Measurements from ENCODE around the gene VPS26A.

Gene VPS26A

DNA sequence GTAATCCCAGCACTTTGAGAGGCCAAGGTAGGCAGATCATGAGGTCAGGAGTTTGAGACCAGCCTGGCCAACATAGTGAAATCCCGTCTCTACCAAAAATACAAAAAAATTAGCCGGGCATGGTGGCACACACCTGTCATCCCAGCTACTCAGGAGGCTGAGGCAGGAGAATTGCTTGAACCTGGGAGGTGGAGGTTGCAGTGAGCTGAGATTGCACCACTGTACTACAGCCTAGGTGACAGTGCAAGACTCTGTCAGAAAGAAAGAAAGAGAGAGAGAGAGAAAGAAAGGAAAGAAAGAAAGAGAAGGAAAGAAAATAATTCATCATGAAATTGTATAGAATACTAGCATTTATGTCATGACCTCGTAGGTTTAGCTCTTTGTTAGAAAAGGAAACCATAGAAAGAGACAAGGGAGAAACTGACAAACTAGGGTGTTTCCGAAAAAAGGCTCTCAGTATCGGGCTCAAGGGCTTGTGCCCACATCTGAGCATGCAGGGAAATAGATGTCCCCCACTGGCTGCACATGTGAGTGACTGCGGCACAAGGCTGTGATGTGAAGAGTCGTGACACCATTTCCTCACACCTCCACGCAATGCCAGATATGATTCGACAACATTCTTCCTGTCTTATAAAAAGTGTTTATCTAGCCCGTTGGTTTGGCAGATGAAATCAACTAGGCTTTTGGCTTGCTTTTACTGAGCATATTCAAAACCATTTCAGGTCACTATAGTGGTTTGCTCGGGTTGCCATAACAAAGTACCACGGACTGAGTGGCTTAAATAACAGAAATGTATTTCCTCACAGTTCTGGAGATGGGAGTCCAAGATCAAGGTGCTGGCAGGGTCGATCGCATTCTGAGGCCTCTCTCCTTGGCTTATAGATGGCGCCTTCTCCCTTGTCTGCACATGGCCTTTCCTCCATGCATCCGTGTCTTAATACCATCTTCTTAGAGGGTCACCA, 34.1 kb upstream of the VPS26A start:
- H3K4me1 ChIP-seq (ENCODE audit: control insufficient read depth, insufficient read depth, low read length): no peaks in the 10 kb centered on the region
- H3K9me3 ChIP-seq (ENCODE audit: control insufficient read depth, low read length): no peaks in the 10 kb centered on the region
- WGBS, 2 experiments: 83 to 84% methylated on average over 16 of the region's 16 CpGs
- H3K27ac ChIP-seq (ENCODE audit: insufficient read depth, low read depth, low read length, poor library complexity, severe bottlenecking): no peak overlapping the region
- no peaks in the 10 kb centered on the region for H3K36me3 ChIP-seq (ENCODE audit: control insufficient read depth, insufficient read depth, low read length)
- H3K27me3 ChIP-seq (ENCODE audit: control insufficient read depth, insufficient read depth, low read length, poor library complexity, severe bottlenecking): no peaks in the 10 kb centered on the region
- no peak overlapping the region for H3K4me3 ChIP-seq (ENCODE audit: insufficient read depth, low read depth, low read length)

DNA sequence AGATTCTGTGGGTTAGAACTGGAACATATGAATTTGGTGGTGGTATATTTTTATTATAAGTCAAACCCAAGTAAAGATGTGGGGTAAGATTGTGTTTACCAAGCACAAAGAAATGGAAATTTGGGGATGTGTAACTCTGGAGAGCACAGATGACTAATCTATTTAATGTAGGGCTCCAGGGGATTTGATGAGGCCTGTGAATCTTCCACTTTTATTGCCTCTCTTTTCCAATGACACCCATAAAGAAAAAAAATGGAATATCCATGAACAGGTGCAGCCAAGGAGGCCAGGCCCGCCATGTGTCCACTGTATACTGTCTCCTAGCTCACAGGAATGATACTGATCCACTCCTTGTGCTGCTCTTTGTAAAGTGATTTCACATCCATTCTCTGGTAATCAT, 33.3 kb upstream of the VPS26A start:
- no peaks in the 10 kb centered on the region for H3K36me3 ChIP-seq (ENCODE audit: control insufficient read depth, insufficient read depth, low read length)
- WGBS, 2 experiments: 94 to 96% methylated on average over 1 of the region's 1 CpG
- no peak overlapping the region for H3K27ac ChIP-seq (ENCODE audit: insufficient read depth, low read depth, low read length, poor library complexity, severe bottlenecking)
- H3K27me3 ChIP-seq (ENCODE audit: control insufficient read depth, insufficient read depth, low read length, poor library complexity, severe bottlenecking): no peaks in the 10 kb centered on the region
- no peak overlapping the region for H3K4me3 ChIP-seq (ENCODE audit: insufficient read depth, low read depth, low read length)
- H3K9me3 ChIP-seq (ENCODE audit: control insufficient read depth, low read length): no peaks in the 10 kb centered on the region
- H3K4me1 ChIP-seq (ENCODE audit: control insufficient read depth, insufficient read depth, low read length): no peaks in the 10 kb centered on the region

DNA sequence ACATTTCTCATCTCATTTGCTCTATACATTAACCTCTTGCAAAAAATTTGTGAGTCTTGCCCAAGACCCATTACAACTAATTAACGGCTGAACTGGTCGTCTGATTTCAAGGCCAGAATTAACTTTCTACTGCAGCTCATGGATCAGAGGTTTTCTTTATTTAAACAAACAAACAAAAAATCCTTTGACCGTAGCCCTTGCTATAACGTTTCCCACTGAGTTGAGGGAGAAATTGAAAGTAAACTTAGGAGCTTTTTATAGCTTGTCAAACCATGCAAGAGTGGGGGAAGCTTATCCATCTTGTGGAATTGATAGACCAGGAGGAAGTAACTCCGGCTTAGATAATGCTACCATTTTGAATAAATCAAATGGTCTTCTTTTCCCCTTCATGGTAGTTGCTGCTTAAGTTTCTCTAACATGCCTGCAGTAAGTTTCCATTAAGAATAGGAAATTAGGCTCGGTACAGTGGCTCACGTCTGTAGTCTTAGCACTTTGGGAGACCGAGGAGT, 32.8 kb upstream of the VPS26A start:
- Histone ChIP-seq H3K4me1 (ENCODE audit: control insufficient read depth, insufficient read depth, low read length) (no peaks in the 10 kb centered on the region), H3K36me3 (ENCODE audit: control insufficient read depth, insufficient read depth, low read length) (no peaks in the 10 kb centered on the region), H3K9me3 (ENCODE audit: control insufficient read depth, low read length) (no peaks in the 10 kb centered on the region), H3K4me3 (ENCODE audit: insufficient read depth, low read depth, low read length) (no peak overlapping the region), H3K27ac (ENCODE audit: insufficient read depth, low read depth, low read length, poor library complexity, severe bottlenecking) (no peak overlapping the region), H3K27me3 (ENCODE audit: control insufficient read depth, insufficient read depth, low read length, poor library complexity, severe bottlenecking) (no peaks in the 10 kb centered on the region)
- WGBS, 2 experiments: 87 to 92% methylated on average over 8 of the region's 8 CpGs

DNA sequence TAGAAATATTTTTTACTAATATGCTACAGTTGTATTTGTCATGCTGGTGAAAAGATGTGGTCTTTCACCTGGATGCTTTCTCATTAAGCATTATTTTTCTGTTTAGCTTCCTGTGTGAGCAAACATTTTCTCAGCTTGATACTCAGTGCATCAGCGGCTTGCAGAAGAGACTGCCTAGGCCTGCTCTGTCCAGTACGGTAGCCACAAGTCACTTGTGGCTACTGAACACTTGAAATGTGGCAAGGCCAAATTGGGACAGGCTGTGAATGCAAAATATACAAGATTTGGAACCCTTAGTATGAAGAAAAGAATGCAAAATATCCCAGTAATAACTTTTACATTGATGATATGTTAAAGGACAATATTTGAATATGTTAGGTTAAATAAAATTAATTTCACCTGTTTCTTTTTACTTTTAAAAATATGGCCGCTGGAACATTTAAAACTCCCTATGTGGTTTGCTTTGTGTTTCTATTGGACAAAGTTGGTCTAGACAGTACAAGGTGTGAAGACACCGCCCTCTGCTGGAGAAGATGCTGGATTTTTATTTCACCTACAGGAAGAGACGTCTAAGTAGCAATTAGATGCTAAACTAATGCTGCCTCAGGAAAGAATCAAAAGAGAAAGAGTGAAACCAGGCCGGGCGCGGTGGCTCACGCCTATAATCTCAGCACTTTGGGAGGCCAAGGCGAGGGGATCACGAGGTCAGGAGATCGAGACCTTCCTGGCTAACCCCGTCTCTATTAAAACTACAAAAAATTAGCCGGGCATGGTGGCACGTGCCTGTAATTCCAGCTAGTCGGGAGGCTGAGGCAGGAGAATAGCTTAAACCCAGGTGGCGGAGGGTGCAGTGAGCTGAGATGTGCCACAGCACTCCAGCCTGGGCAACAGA, 30.8 kb upstream of the VPS26A start:
- no peak overlapping the region for H3K4me3 ChIP-seq (ENCODE audit: insufficient read depth, low read depth, low read length)
- no peaks in the 10 kb centered on the region for H3K4me1 ChIP-seq (ENCODE audit: control insufficient read depth, insufficient read depth, low read length)
- no peaks in the 10 kb centered on the region for H3K27me3 ChIP-seq (ENCODE audit: control insufficient read depth, insufficient read depth, low read length, poor library complexity, severe bottlenecking)
- no peaks in the 10 kb centered on the region for H3K36me3 ChIP-seq (ENCODE audit: control insufficient read depth, insufficient read depth, low read length)
- no peaks in the 10 kb centered on the region for H3K9me3 ChIP-seq (ENCODE audit: control insufficient read depth, low read length)
- no peak overlapping the region for H3K27ac ChIP-seq (ENCODE audit: insufficient read depth, low read depth, low read length, poor library complexity, severe bottlenecking)
- 57 to 62% methylated on average over 17 of the region's 17 CpGs for WGBS, 2 experiments

DNA sequence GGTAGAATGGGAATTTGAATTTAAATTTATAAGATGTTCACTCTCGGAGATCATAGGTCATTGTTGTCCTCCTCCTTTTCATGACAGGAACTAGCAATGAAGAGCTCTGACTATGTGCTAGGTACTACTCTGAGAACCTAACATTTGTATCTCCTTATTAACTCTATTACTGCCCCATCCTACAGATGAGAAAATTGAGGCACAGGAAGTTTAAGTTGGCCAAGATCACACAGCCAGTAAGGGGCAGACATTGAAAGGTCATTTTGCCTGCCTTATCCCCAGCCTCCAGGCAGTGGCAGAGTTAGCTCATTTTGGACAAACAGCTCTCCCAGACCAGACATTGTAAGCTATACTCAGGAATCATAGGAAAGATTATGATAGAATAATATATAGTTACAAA, 30.0 kb upstream of the VPS26A start:
- H3K27me3 ChIP-seq (ENCODE audit: control insufficient read depth, insufficient read depth, low read length, poor library complexity, severe bottlenecking): no peaks in the 10 kb centered on the region
- no peaks in the 10 kb centered on the region for H3K4me1 ChIP-seq (ENCODE audit: control insufficient read depth, insufficient read depth, low read length)
- H3K4me3 ChIP-seq (ENCODE audit: insufficient read depth, low read depth, low read length): no peak overlapping the region
- H3K9me3 ChIP-seq (ENCODE audit: control insufficient read depth, low read length): no peaks in the 10 kb centered on the region
- H3K36me3 ChIP-seq (ENCODE audit: control insufficient read depth, insufficient read depth, low read length): no peaks in the 10 kb centered on the region
- H3K27ac ChIP-seq (ENCODE audit: insufficient read depth, low read depth, low read length, poor library complexity, severe bottlenecking): no peak overlapping the region
- 94 to 100% methylated on average over 1 of the region's 1 CpG for WGBS, 2 experiments

DNA sequence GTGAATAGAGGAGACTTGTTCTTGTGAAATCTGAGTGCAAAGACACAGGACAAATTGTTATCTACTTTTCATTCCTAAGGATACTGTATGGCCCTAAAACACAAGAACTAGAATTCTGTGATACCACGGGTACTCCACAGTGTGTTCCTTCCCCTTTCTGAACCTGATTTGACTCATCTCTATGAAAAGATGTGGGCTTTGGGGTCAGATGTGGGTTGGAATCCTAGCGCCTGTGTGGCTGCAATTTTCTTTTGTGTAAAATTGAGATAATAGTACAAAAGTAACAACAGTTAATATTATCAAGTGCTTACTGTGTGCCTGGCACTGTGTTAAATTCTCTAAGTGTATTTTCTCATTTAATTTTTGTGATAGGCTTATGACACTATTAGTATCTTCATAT, 27.9 kb upstream of the VPS26A start:
- H3K36me3 ChIP-seq (ENCODE audit: control insufficient read depth, insufficient read depth, low read length): no peaks in the 10 kb centered on the region
- no peak overlapping the region for H3K4me3 ChIP-seq (ENCODE audit: insufficient read depth, low read depth, low read length)
- WGBS, 2 experiments: 92 to 100% methylated on average over 1 of the region's 2 CpGs
- no peaks in the 10 kb centered on the region for H3K4me1 ChIP-seq (ENCODE audit: control insufficient read depth, insufficient read depth, low read length)
- H3K27ac ChIP-seq (ENCODE audit: insufficient read depth, low read depth, low read length, poor library complexity, severe bottlenecking): no peak overlapping the region
- no peaks in the 10 kb centered on the region for H3K27me3 ChIP-seq (ENCODE audit: control insufficient read depth, insufficient read depth, low read length, poor library complexity, severe bottlenecking)
- no peaks in the 10 kb centered on the region for H3K9me3 ChIP-seq (ENCODE audit: control insufficient read depth, low read length)

DNA sequence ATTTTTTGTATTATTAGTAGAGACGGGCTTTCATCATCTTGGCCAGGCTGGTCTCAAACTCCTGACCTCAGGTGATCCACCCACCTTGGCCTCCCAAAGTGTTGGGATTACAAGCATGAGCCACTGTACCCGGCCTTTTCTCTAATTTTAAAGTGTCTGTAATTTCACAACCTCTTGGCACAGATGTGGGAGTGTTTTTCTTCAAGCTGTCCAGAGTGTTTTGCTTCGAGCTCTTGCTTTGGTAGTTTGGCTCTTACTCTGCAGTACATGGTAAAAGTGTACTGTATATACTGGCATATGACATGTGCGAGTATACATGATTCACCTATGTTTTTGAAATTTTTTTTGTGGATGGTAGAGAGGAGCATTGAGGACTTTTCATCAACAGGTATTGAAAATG, 26.2 kb upstream of the VPS26A start:
- Histone ChIP-seq H3K9me3 (ENCODE audit: control insufficient read depth, low read length) (no peaks in the 10 kb centered on the region), H3K27ac (ENCODE audit: insufficient read depth, low read depth, low read length, poor library complexity, severe bottlenecking) (no peak overlapping the region), H3K4me3 (ENCODE audit: insufficient read depth, low read depth, low read length) (no peak overlapping the region), H3K27me3 (ENCODE audit: control insufficient read depth, insufficient read depth, low read length, poor library complexity, severe bottlenecking) (no peaks in the 10 kb centered on the region), H3K36me3 (ENCODE audit: control insufficient read depth, insufficient read depth, low read length) (no peaks in the 10 kb centered on the region), H3K4me1 (ENCODE audit: control insufficient read depth, insufficient read depth, low read length) (no peaks in the 10 kb centered on the region)
- 92 to 94% methylated on average over 4 of the region's 4 CpGs for WGBS, 2 experiments

DNA sequence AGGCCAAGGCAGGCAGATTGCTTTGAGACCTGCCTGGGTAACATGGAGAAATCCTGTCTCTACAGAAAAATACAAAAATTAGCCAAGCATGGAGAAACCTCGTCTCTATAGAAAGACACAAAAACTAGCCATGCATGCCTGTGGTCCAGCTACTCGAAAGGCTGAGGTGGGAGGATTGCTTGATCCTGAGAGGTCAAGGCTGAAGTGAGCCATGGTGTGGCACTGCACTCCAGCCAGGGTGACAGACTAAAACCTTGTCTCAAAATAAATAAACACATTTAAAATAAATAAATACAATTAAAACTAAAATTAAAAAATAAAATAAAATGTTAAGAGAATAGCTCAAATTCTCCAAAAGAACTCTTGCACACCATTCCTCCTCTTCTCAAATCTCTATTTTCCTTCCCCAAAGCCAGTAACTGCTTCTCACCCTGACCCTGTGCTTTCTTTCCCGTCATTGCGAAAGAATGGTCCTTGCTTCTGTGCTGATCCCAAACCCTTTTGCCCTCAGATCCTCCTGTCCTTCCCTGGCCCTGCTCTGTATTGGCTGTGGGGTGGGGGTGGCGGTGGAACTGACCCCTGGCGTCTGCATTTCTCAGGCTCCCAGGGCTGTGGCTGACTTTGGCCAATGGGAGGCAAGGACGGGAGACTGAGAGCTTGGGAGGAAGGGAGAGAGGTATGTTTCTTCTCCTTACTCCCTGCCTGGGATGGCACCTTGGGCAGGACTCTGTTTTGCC, 23.7 kb upstream of the VPS26A start:
- WGBS, 2 experiments: 51 to 60% methylated on average over 6 of the region's 7 CpGs

DNA sequence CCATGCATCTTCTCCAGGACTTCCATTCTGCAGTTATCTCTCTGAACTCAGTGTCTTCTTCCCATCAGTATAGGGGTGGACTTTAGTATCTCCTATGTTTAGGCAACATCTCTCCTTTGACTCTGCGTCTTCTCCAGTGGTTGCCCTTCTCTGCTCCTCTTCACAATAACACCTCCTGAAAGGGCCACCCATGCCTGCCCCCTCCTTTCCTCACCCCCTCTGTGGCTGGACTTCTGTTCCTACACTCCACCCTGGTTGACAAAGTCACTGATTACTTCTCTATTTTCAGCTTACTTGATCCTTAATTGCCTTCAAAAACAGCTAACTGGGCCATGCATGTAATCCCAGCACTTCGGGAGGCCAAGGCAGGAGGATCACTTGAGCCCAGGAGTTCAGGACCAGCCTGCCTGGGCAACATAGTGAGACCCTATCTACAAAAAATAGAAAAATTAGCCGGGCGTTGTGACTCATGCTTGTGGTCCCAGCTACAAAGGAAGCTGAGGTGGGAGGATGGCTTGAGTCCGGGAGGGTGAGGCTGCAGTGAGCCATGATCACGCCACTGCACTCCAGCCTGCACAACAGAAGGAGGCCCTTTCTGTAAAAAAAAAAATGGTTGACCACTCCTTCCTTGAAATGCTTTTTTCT, 22.4 kb upstream of the VPS26A start:
- Histone ChIP-seq H3K36me3 (ENCODE audit: control insufficient read depth, insufficient read depth, low read length) (no peaks in the 10 kb centered on the region), H3K27me3 (ENCODE audit: control insufficient read depth, insufficient read depth, low read length, poor library complexity, severe bottlenecking) (no peaks in the 10 kb centered on the region), H3K27ac (ENCODE audit: insufficient read depth, low read depth, low read length, poor library complexity, severe bottlenecking) (no peak overlapping the region), H3K9me3 (ENCODE audit: control insufficient read depth, low read length) (no peaks in the 10 kb centered on the region), H3K4me3 (ENCODE audit: insufficient read depth, low read depth, low read length) (no peak overlapping the region), H3K4me1 (ENCODE audit: control insufficient read depth, insufficient read depth, low read length) (no peaks in the 10 kb centered on the region)
- 91 to 93% methylated on average over 6 of the region's 6 CpGs for WGBS, 2 experiments

More for the DNA sequence above, 23.7 kb upstream of the VPS26A start:
- Histone ChIP-seq H3K4me3 (ENCODE audit: insufficient read depth, low read depth, low read length) (no peak overlapping the region), H3K36me3 (ENCODE audit: control insufficient read depth, insufficient read depth, low read length) (no peaks in the 10 kb centered on the region), H3K9me3 (ENCODE audit: control insufficient read depth, low read length) (no peaks in the 10 kb centered on the region), H3K27ac (ENCODE audit: insufficient read depth, low read depth, low read length, poor library complexity, severe bottlenecking) (no peak overlapping the region), H3K4me1 (ENCODE audit: control insufficient read depth, insufficient read depth, low read length) (no peaks in the 10 kb centered on the region), H3K27me3 (ENCODE audit: control insufficient read depth, insufficient read depth, low read length, poor library complexity, severe bottlenecking) (no peaks in the 10 kb centered on the region)
